T-helper 1 cell treated with Interleukin-12 subunit alpha and Interleukin-12 subunit beta and Interleukin-4 antibody, amounts not matched to agents 30 ng/mL and 1 ng/mL, for 36 hours (primary cell): ENCODE results near the gene CCSER2. TPM values are rescaled to one million over a fixed set of nuclear protein-coding genes. Genes with fewer than 3 reads are reported as not detected.
"Not testable (repeated sequence)": the region's sequence is repeated elsewhere in the genome, so short reads cannot be mapped to it uniquely, and the experiment has no call there.

ENCODE experiments used
- intact Hi-C: fragments of 100-400 bp; cut with micrococcal nuclease; formaldehyde crosslinking; loops from one replicate; pipeline ENCODE4 v1.15.1; 2024
- total RNA-seq: library from RNA; stranded (reverse); gene quantifications from 2 replicates; pipeline ENCODE4 v1.2.3, GENCODE V29; 2022

CCSER2 gene
- total RNA-seq, 1 donor from 2014 or later = 85.9 TPM

GRCh38 chr10:84511709-84512285 is 183.4 kb downstream of the CCSER2 start:
- intact Hi-C loops = no loop called here

GRCh38 chr10:84517554-84517953 is 189.2 kb downstream of the CCSER2 start:
- intact Hi-C loops = no loop called here

DNA sequence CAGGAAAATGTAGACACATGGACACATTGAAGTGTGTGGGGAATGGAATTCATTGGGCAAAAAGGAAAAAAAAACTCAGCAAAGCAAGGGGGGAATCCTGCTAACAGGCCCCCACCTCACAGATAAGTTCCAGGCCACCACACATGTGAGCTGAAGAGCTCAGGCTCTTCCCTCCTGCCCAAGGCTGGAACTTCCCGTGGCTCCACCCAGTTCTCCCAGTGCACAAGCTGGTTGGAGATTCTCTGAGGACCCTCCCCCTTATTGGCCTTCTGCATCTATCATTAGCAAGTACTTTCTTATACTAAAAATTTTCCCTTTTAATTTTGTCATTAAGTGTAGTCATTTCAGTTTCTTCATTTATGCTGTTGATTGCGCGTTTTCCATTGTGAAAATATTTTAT is 190.8 kb downstream of the CCSER2 start:
- intact Hi-C loops = no loop called here

DNA sequence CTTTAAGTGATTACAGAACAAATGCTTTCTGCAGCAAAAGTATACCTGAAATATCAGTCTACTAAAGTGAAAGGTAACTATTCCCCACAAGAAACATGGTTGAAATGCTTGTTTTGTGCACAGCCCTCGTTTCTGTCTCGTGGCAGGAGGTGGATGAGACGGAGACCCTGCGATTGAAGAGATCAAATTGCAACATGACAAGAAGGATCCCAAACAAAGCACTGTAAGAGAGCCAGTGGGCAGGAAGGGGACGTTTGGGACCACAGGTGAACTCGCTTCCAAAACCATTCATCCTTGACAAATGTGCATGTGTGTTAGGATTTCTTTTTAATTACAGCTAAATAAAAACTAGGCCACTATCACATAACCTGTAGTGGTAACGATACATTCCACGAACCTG is 192.6 kb downstream of the CCSER2 start:
- intact Hi-C loops = no loop called here

DNA sequence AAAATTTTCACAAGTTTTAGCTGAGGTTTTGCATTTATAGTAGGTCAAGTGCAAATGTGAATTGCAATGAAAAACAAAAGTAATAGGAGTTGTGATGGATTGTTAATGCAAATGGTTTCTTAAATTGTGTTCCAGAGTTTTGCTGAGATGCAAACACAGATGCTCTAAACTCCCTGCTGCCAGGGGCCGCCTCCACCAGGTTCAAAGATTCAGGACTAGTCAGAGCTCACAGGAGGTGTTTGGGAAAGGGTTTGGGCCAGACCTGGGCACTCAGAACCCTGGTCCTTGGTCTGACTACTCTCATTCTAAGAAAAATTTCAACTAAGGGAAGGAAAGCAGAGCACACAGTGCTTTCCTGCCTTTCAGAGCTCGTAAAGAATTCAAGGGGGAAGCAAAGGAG is 193.1 kb downstream of the CCSER2 start:
- intact Hi-C loops = no loop called here

DNA sequence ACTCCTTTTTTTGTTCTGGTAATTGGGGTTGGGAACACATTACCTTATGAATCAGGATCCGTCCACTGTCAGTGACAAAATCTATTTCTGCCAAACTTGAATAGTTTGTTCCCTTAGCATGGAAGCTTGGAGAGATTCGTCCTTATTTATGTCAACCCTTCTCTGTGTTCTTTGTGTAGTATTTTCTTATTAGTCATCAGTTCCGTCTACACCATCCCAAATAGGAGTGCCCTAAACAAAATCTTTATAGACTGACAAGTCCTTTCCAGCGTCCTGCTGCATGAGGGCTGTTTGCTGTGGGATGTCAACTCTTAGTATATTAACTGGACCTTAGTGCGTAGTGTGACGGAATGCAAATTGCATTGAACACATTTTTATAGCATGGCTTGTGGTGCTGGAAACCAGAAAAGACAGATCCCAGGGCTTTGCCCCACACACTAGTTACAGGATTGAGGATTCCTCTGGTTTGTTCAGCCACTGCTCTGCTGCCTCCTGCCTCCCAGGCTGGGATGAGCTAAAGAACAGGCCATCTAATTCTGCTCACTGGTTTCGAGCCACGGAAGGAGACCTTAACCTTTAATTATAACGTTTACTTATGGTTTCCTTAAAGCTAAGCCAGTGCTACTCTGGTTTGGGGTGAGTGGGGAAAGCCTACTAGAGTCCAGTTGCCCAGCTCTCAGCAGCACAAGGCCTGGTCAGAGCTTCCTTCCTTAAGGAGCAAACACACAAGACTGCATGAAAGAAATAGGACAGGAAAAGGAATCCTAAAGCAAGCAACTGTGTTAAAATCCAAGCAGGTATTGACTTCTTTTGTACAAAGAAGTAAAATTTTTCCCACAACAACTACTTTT is 194.4 kb downstream of the CCSER2 start:
- intact Hi-C loops = no loop called here

DNA sequence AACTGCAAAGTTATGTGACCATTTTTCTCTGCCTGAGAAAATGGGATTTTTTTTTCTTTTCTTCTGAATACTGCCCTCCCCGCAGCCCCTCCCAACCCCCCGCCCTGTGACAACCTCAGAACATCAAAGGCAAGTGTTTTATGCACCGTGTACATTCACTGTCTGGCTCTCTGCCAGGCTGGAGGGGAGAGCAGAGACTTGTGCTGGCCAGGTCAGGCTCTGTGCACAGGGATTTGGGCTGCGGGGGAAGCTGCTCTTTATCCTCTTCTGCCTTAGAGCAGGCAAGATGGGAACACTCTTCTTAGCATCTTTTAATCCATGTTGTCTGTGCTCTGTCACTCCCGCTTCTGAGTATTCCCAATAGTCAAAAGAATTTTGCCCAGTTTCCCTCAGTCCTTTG is 195.1 kb downstream of the CCSER2 start:
- intact Hi-C loops = no loop called here

DNA sequence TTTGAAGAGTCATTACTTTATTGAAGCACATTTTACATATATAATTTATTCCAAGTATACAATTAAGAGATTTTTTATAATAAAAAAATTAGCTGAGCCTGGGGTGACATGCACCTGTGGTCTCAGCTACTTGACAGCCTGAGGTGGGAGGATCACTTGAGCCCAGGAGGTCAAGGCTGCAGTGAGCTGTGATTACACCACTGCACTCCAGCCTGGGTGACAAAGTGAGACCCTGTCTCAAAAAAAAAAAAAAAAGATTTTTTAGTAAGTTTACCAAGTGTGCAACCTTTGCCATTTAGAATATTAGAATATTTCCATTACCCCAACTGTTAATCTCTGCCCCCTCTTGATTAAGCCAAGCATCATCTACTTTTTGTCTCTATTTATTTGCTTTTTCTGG is 196.0 kb downstream of the CCSER2 start:
- intact Hi-C loops = no loop called here

DNA sequence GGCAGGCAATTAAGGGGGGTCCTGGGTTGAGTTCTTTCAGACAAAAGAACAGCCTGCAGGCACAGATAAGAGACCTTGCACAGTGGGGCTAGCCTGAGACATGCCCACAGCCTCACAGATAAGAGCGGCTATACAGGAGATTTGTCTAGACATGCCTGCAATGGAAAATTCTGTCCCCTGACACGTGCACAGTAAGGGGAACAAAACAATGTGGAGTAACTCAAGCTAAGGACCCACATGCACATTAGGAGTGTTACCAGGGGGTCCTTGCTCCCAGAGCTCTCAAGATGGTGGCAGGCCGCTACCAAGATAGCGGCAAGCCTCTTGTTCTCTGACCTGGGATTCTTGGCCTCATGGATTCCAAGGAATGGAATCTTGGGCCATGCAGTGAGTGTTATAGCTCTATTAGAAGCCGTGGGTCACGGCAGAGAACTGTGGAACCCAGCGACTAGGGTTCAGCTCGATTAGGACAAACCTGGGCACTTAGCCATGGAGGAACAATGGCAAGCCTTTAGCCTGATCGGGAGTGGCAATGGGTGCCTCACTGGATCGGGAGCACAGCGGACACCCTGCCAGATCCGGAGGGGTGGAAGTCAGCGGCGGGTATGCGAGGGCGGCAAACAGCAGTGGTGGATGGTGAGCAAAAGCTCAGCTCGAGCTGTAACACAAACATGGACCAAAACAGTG is 196.9 kb downstream of the CCSER2 start:
- intact Hi-C loops = no loop called here

DNA sequence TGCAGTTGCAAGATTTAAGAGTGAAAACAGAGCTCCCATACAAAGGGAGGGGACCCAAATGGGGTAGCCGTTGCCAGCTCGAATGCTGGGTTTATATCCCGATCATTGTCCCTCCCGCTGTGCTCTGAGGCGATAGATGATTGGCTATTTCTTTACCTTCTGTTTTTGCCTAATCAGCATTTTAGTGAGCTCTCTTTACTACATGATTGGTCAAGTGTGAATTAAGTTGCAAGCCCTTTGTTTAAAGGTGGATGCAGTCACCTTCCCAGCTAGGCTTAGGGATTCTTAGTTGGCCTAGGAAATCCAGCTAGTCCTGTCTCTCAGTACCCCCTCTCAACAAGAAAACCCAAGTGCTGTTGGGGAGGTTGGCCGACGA is 197.4 kb downstream of the CCSER2 start:
- intact Hi-C loops = not testable (repeated sequence)

DNA sequence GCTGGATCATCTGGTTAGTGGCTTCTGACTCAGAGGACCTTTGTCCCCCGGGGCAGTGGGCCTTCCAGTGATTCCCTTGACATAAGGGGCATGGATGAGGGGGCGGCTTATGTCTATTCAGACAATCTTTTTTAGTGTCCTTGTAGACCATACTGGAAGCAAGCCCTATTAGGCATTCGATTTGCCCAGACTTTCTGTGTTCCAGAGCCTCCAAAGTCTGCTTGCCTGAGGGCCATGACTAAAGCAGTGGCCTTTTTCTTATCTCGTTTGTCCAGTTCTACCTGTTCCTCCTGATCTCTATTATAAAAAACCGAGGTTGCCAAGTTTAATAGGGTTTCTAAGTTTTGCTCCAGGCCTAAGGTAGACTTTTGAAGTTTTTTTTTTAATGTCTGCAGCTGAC is 199.0 kb downstream of the CCSER2 start:
- intact Hi-C loops = not testable (repeated sequence)

DNA sequence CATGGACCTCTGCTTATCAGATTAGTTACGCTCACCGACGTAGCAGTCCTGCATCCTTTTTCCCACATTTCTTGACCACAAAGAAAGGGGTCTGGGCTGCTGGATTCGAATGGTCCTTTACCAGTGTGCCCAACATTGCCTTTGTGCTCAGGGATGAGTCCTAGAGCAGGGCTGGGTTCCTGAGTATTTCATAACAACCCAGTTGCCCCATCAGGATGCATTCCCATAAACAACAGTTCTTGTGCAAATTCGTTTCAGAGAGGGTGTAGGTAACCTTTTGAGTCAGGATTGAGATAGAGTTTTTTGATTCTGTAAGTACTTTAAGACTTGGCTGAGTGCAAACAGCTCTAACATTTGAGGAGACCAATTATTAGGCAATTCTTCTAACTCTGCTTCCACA is 200.1 kb downstream of the CCSER2 start:
- intact Hi-C loops = not testable (repeated sequence)

DNA sequence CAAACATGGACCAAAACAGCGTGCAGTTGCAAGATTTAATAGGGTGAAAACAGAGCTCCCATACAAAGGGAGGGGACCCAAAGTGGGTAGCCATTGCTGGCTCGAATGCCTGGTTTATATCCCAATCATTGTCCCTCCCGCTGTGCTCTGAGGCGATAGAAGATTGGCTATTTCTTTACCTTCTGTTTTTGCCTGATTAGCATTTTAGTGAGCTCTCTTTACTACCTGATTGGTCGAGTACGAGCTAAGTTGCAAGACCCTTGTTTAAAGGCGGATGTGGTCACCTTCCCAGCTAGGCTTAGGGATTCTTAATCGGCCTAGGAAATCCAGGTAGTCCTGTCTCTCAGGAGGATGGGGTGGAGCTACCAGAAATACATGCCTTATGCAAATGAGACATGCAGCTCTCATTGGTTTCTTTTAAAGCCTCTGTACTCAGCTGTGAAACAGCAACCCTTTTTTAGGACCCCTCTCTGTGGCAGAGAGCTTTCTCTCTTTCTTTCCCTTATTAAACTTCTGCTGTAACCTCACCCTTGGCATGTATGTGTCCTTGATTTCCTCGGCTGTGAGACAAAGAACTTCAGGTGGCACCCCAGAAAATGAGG is 202.4 kb downstream of the CCSER2 start:
- intact Hi-C loops = no loop called here

DNA sequence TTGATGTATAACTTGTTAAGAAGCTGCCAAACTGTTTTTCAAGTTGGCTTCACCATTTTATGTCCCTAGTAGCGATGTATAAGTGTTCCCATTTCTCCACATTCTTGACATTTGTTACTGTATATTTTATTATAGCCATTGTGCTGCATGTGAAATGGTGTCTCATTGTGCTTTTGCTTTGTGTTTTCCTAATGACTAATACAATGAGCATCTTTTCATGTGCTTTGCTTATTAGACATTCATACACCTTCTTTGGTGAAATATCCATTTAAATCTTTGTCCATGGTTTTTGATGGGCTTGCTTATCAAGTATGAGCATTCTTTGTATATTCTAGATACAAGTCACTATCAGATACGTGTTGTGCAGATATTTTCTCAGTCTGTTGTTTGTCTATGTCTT is 203.0 kb downstream of the CCSER2 start:
- intact Hi-C loops = no loop called here

GRCh38 chr10:84534168-84534567 is 205.8 kb downstream of the CCSER2 start:
- intact Hi-C loops = no loop called here

- intact Hi-C loops = loop anchor here (1.0 to 2.0 kb wide), 8 partner anchors 107 to 1983 kb away; partner anchors contain the start of genes GHITM and WAPL
Observed at GRCh38 chr10:84537447-84537931, 209.1 kb downstream of the CCSER2 start.

GRCh38 chr10:84538036-84538435 is 209.6 kb downstream of the CCSER2 start:
- intact Hi-C loops = no loop called here

DNA sequence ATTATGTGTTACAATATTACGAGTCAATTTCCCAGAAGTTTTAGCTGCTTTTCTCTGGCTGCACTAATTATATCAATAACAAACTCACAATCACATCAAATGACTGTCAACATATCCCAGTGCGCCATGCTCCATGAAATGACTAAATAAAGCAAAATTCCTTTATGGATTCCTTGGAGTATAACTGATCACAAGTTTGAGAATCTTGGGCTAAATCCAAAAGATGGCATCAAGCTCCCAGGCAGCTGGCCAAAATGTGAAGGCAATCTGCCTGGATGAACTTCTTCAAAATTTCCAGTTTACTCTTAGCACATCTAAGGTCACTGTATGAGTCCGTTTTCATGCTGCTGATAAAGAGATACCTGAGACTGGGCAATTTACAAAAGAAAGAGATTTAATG is 210.8 kb downstream of the CCSER2 start:
- intact Hi-C loops = no loop called here

DNA sequence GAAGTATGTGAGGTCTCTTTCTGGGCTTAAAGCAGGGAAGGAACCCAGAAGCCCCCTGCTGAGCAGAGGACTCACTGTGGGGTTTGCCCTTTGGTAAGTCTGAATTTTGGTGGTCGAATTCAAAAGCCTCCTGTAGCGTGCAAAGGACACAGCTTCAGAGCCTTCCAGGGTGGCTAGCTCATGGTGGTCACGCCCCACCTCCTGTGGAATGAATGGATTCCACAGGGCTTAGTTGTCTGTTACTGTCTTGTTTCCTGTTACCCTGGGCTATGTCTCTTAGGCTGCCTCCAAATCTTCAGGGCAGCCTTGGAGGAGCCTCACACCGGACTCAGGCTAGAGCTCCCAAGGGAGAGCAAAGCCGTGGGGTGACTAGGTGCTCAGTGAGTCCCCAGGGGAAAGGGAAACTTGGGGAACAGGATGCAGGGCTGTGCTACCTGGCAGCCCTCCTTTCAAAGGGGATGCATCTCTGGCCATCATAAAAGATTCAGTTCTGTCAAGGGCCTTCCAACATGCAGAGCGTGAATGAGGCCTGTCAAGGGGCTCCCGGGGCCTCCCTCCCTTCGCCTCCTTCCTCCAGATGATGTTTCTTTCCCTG is 211.7 kb downstream of the CCSER2 start:
- intact Hi-C loops = loop anchor here (1.0 kb wide), 2 partner anchors 176 to 1837 kb away; no protein-coding TSS in a partner anchor

DNA sequence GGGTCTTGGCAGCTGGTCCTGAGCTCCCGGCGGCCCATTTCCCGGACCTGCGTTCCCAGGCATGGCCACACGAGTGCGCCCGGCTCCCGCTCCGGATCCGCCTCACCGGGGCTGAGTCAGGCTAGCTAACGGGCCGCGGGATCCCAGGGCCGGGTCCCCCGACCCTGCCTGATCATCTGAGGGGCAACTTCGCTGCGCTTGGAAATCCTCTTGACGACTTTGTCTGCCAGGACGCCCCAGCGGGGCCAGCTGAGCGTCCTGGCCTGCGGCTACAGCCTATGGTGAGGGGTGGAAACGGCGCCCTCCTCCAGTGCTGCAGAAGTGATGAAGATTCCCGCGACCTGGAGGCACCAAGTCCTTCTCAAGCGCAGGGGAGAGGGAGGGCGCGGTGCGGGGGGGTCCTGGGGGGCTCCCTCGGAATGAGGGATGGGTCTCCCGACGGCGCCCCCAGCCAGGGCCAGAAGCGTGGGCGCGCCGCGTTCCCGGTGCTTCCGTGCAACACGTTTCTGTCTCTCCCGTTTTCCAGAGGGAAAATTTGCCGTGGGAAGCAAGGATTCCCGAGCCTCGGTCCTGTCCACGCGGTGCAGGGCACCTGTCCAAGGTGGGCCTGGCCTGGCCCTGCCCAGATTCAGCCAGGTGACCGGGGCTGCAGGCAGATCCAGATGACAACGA is 212.4 kb downstream of the CCSER2 start:
- intact Hi-C loops = loop anchor here (1.0 kb wide), 2 partner anchors 176 to 1837 kb away; no protein-coding TSS in a partner anchor

GRCh38 chr10:84541289-84541637 is 212.9 kb downstream of the CCSER2 start:
- intact Hi-C loops = no loop called here
